H1 (cell line): ENCODE measurements around the gene RPS6KA2. TPM values are rescaled to one million over a fixed set of nuclear protein-coding genes. Genes with fewer than 3 reads are reported as not detected.

Source experiments
- CTCF ChIA-PET: fragments of 300-600 bp; sonication (Branson Sonifier 250); formaldehyde crosslinking; loops from one replicate; lab custom pipeline; 2021; ENCODE audit not compliant: partially characterized antibody; lab: Charles Lee
- POLR2A ChIA-PET: fragments of 300-600 bp; sonication (Branson Sonifier 250); formaldehyde crosslinking; loops from one replicate; lab custom pipeline; 2021; ENCODE audit warnings: inconsistent platforms; ENCODE audit not compliant: partially characterized antibody; lab: Charles Lee
- DNase-seq, 2 experiments: peaks; one replicate each; pipeline versions ENCODE4 v3.0.0 to v3.0.0-alpha.2; 2010 to 2022; ENCODE audit warnings: low spot score in 2 of 2, low read depth in 1 of 2, mixed read lengths in 1 of 2
- FAIRE-seq: peaks from 2 replicates; lab custom pipeline; 2011; peaks lifted over from hg19 to GRCh38; lab: Jason Lieb, UNC
- H2AFZ ChIP-seq: 2 replicates; pipeline ENCODE4 v1.8.1; 2012; ENCODE audit warnings: low read length, inconsistent platforms
- H2AK5ac ChIP-seq: 2 replicates; pipeline ENCODE4 v1.6.1; 2013; ENCODE audit warnings: low read depth, low read length
- H2BK120ac ChIP-seq: replicated peaks from 2 replicates; pipeline ENCODE3; 2013; ENCODE audit warnings: low read depth, low read length, inconsistent platforms
- H2BK12ac ChIP-seq: 2 replicates; pipeline ENCODE4 v1.6.1; 2013; ENCODE audit warnings: low read depth, low read length
- H2BK15ac ChIP-seq: 2 replicates; pipeline ENCODE4 v1.6.1; 2013; ENCODE audit warnings: low read length
- H2BK20ac ChIP-seq: 2 replicates; pipeline ENCODE4 v1.6.1; 2013; ENCODE audit warnings: low read length
- H2BK5ac ChIP-seq: 2 replicates; pipeline ENCODE4 v1.6.1; 2013; ENCODE audit warnings: low read depth, low read length
- H3K14ac ChIP-seq: 2 replicates; pipeline ENCODE4 v1.6.1; 2013; ENCODE audit warnings: inconsistent platforms; ENCODE audit not compliant: insufficient read length
- H3K18ac ChIP-seq: 2 replicates; pipeline ENCODE4 v1.6.1; 2013; ENCODE audit warnings: low read length; ENCODE audit errors: extremely low read depth
- H3K23ac ChIP-seq: 2 replicates; pipeline ENCODE4 v1.6.1; 2013; ENCODE audit warnings: inconsistent platforms; ENCODE audit not compliant: insufficient read length
- H3K23me2 ChIP-seq: 2 replicates; pipeline ENCODE4 v1.6.1; 2013; ENCODE audit warnings: low read depth, low read length
- H3K27ac ChIP-seq: 2 replicates; pipeline ENCODE4 v1.6.1; 2011; ENCODE audit warnings: low read depth, low read length, inconsistent platforms
- H3K27me3 ChIP-seq, 4 experiments: replicated peaks in 1 of 4; 1 replicate in 1 of 4; 2 replicates in 3 of 4; pipeline versions ENCODE4 v1.6.1 to v1.8.1; 2011 to 2013; ENCODE audit warnings: low read length in 3 of 4, mild to moderate bottlenecking in 3 of 4, inconsistent platforms in 2 of 4, mixed read lengths in 2 of 4, moderate library complexity in 1 of 4; ENCODE audit not compliant: control insufficient read depth in 3 of 4, insufficient read depth in 3 of 4; ENCODE audit errors: extremely low read depth in 1 of 4
- H3K36me3 ChIP-seq, 4 experiments: 2 replicates each; pipeline versions ENCODE4 v1.6.1 to v1.8.1; 2011 to 2013; ENCODE audit warnings: mild to moderate bottlenecking in 4 of 4, low read length in 3 of 4, moderate library complexity in 2 of 4, control low read depth in 1 of 4, inconsistent platforms in 1 of 4; ENCODE audit not compliant: insufficient read depth in 4 of 4, control insufficient read depth in 2 of 4
- H3K4ac ChIP-seq: replicated peaks from 2 replicates; pipeline ENCODE3; 2013; ENCODE audit warnings: low read length, low read depth, mixed read lengths, inconsistent platforms; ENCODE audit not compliant: insufficient read length
- H3K4me1 ChIP-seq, 4 experiments: replicated peaks in 1 of 4; 1 replicate in 1 of 4; 2 replicates in 3 of 4; pipeline versions ENCODE4 v1.6.1 to v1.8.1; 2011 to 2013; ENCODE audit warnings: low read length in 3 of 4, inconsistent platforms in 2 of 4, mixed read lengths in 1 of 4; ENCODE audit not compliant: insufficient read depth in 4 of 4, control insufficient read depth in 3 of 4
- H3K4me2 ChIP-seq, 2 experiments: 2 replicates each; pipeline versions ENCODE4 v1.6.1 to v1.8.1; 2011 to 2013; ENCODE audit warnings: low read depth in 2 of 2, low read length in 2 of 2, control low read depth in 1 of 2, inconsistent platforms in 1 of 2, mild to moderate bottlenecking in 1 of 2; ENCODE audit not compliant: insufficient read depth in 1 of 2
- H3K4me3 ChIP-seq, 4 experiments: fragments of 200-600, 300-600 bp in 1 of 4; sonication (generic), shearing (Covaris generic), sonication (Bioruptor Twin) in 1 of 4; 2 replicates each; pipeline versions ENCODE4 v1.5.1 to v1.8.1; 2011 to 2016; ENCODE audit warnings: low read length in 4 of 4, low read depth in 3 of 4, control low read depth in 2 of 4, inconsistent platforms in 2 of 4, mild to moderate bottlenecking in 2 of 4, mixed read lengths in 1 of 4, moderate library complexity in 1 of 4; ENCODE audit not compliant: insufficient read depth in 2 of 4; ENCODE audit errors: extremely low read depth in 1 of 4
- H3K56ac ChIP-seq: replicated peaks from 2 replicates; pipeline ENCODE3; 2013; ENCODE audit warnings: low read depth, mild to moderate bottlenecking, mixed read lengths, low read length, inconsistent platforms; ENCODE audit not compliant: insufficient read length
- H3K79me1 ChIP-seq: 2 replicates; pipeline ENCODE4 v1.6.1; 2013; ENCODE audit warnings: low read depth, low read length, control low read depth
- H3K79me2 ChIP-seq, 2 experiments: 2 replicates each; pipeline versions ENCODE4 v1.6.1 to v1.8.1; 2012 to 2013; ENCODE audit warnings: low read length in 2 of 2, mild to moderate bottlenecking in 2 of 2, inconsistent platforms in 1 of 2; ENCODE audit not compliant: insufficient read depth in 2 of 2, control insufficient read depth in 1 of 2
- H3K9ac ChIP-seq, 4 experiments: replicated peaks in 1 of 4; 1 replicate in 1 of 4; 2 replicates in 3 of 4; pipeline versions ENCODE4 v1.6.1 to v1.8.1; 2011 to 2013; ENCODE audit warnings: low read depth in 3 of 4, low read length in 3 of 4, control low read depth in 2 of 4, mild to moderate bottlenecking in 2 of 4, moderate library complexity in 2 of 4, inconsistent platforms in 1 of 4; ENCODE audit errors: extremely low read depth in 1 of 4
- H3K9me3 ChIP-seq, 2 experiments: 2 replicates each; pipeline versions ENCODE4 v1.6.1 to v1.8.1; 2012 to 2013; ENCODE audit warnings: mild to moderate bottlenecking in 2 of 2, moderate library complexity in 2 of 2, control low read depth in 1 of 2, inconsistent platforms in 1 of 2, low read depth in 1 of 2, low read length in 1 of 2, mixed read lengths in 1 of 2; ENCODE audit not compliant: insufficient read depth in 2 of 2
- H4K20me1 ChIP-seq, 2 experiments: replicated peaks in 1 of 2; 2 replicates each; pipeline versions ENCODE3 to v1.8.1; 2011 to 2013; ENCODE audit warnings: inconsistent platforms in 2 of 2, low read length in 2 of 2, mild to moderate bottlenecking in 1 of 2; ENCODE audit not compliant: insufficient read depth in 2 of 2, control insufficient read depth in 1 of 2
- H4K5ac ChIP-seq: 2 replicates; pipeline ENCODE4 v1.6.1; 2013; ENCODE audit warnings: low read length, low read depth, mixed read lengths, inconsistent platforms; ENCODE audit not compliant: insufficient read length
- H4K8ac ChIP-seq: 2 replicates; pipeline ENCODE4 v1.8.0; 2013; ENCODE audit warnings: mild to moderate bottlenecking, moderate library complexity, low read length, inconsistent platforms; ENCODE audit not compliant: insufficient read depth; ENCODE audit errors: extremely low read depth
- H4K91ac ChIP-seq: replicated peaks from 2 replicates; pipeline ENCODE3; 2013; ENCODE audit warnings: low read length, mixed read lengths, inconsistent platforms; ENCODE audit not compliant: insufficient read length
- BCL11A ChIP-seq, 2 experiments: IDR thresholded peaks; one replicate each; pipeline ENCODE4 v1.6.1; 2011; ENCODE audit warnings: low read depth in 2 of 2, low read length in 2 of 2, mild to moderate bottlenecking in 2 of 2
- CBX8 ChIP-seq: fragments of 300-800, 300-1000 bp; sonication (generic); IDR thresholded peaks from 2 replicates; pipeline ENCODE4 v1.7.1; 2016; ENCODE audit warnings: low read depth, low read length, borderline replicate concordance
- CREB1 ChIP-seq: IDR thresholded peaks from 2 replicates; pipeline ENCODE4 v1.6.1; 2012; ENCODE audit warnings: inconsistent platforms
- CTCF ChIP-seq, 3 experiments: IDR thresholded peaks; 1 replicate in 2 of 3; 2 replicates in 1 of 3; pipeline versions ENCODE4 v1.5.1 to v1.6.1; 2011; ENCODE audit warnings: low read length in 3 of 3, mild to moderate bottlenecking in 3 of 3, inconsistent platforms in 2 of 3, low read depth in 1 of 3, moderate library complexity in 1 of 3; ENCODE audit not compliant: insufficient read depth in 1 of 3; ENCODE audit errors: control extremely low read depth in 1 of 3
- EGR1 ChIP-seq: IDR thresholded peaks from 2 replicates; pipeline ENCODE4 v1.6.1; 2011; ENCODE audit warnings: low read depth, low read length, borderline replicate concordance
- EP300 ChIP-seq, 2 experiments: IDR thresholded peaks; 1 replicate in 1 of 2; 2 replicates in 1 of 2; pipeline ENCODE4 v1.6.1; 2011 to 2012; ENCODE audit warnings: low read depth in 2 of 2, low read length in 2 of 2, mild to moderate bottlenecking in 2 of 2, borderline replicate concordance in 1 of 2, inconsistent platforms in 1 of 2, moderate library complexity in 1 of 2
- RBBP5 ChIP-seq: IDR thresholded peaks from 2 replicates; pipeline ENCODE4 v1.7.1; 2012; ENCODE audit warnings: low read depth, mild to moderate bottlenecking, inconsistent platforms, low read length, moderate library complexity, borderline replicate concordance
- RFX5 ChIP-seq: IDR thresholded peaks from 2 replicates; pipeline ENCODE4 v1.6.1; 2011; ENCODE audit warnings: low read depth, low read length, improper control_type of control experiment, borderline replicate concordance
- SAP30 ChIP-seq: fragments of 300-600 bp; sonication (generic); IDR thresholded peaks from 2 replicates; pipeline ENCODE4 v1.7.1; 2012; ENCODE audit warnings: low read length, moderate library complexity, mild to moderate bottlenecking, inconsistent platforms; ENCODE audit not compliant: insufficient read depth, insufficient replicate concordance
- SIRT6 ChIP-seq: IDR thresholded peaks from one replicate; pipeline ENCODE4 v1.7.1; 2012; ENCODE audit warnings: low read length, inconsistent platforms
- WGBS, 2 experiments: shearing (Covaris generic) in 1 of 2; methylation state at CpG; one replicate each; pipeline versions ENCODE4 v1.1.6 to v1.1.7; 2013 to 2015; ENCODE audit warnings: low lambda C conversion rate in 2 of 2, mixed read lengths in 2 of 2, inconsistent platforms in 1 of 2, low coverage in 1 of 2, missing lambda C conversion rate in 1 of 2; ENCODE audit not compliant: insufficient replicate concordance in 2 of 2, insufficient coverage in 1 of 2, insufficient read length in 1 of 2; ENCODE audit errors: extremely low coverage in 1 of 2, missing lambda C conversion rate in 1 of 2; 5-methylcytosine and 5-hydroxymethylcytosine counted together
- polyA plus RNA-seq, 7 experiments: library from polyadenylated mRNA; depleted of rRNA in 3 of 7; stranded (reverse) in 5 of 7; unstranded in 2 of 7; fragments of >200 nt in 5 of 7; fragments of 200-250 nt in 2 of 7; gene quantifications; 1 replicate in 5 of 7; 2 replicates in 1 of 7; 4 replicates in 1 of 7; pipeline versions ENCODE4 v1.2.1 to v1.2.3, GENCODE V29; 2011 to 2013; ENCODE audit warnings: missing spikeins in 2 of 7, mixed read lengths in 2 of 7
- total RNA-seq: library from RNA; stranded (reverse); fragmentation: NEBNext Ultra II Directional; extraction: Animal tissue kit (Norgen Biotek cat#: 25700); gene quantifications from 2 replicates; pipeline ENCODE4 v1.2.1, GENCODE V29; 2021

Gene RPS6KA2
- total and polyA plus RNA-seq, 2 of the 8 experiments (the other 6 are each of a cell fraction or from before 2014, with no cell fraction given), result 8.8 to 25.7 TPM

GRCh38 chr6:166498661-166499349 is 128.2 kb downstream of the RPS6KA2 start:
- Histone ChIP-seq H3K18ac (no peak overlapping the region), H3K36me3 (peaks cover 0 to 4% (median 2%) of the 10 kb centered on the region in 4 experiments; a peak in 2 of 8 replicates), H3K56ac (no peak overlapping the region), H4K8ac (no peak overlapping the region), H3K23ac (no peak overlapping the region), H3K79me1 (no peaks in the 10 kb centered on the region), H3K79me2 (no peaks in the 10 kb centered on the region), H3K4me3 (no peak overlapping the region), H3K27ac (no peak overlapping the region), H2AK5ac (no peak overlapping the region), H4K5ac (no peak overlapping the region), H3K23me2 (no peaks in the 10 kb centered on the region), H4K20me1 (peaks cover 2 to 3% of the 10 kb centered on the region in 2 experiments), H3K9me3 (no peaks in the 10 kb centered on the region), H4K91ac (no peak overlapping the region), H2BK12ac (no peak overlapping the region), H2BK20ac (no peak overlapping the region), H3K4me2 (no peak overlapping the region), H2AFZ (no peak overlapping the region), H2BK120ac (no peak overlapping the region), H3K9ac (no peak overlapping the region), H3K27me3 (no peaks in the 10 kb centered on the region), H2BK15ac (no peak overlapping the region), H2BK5ac (no peak overlapping the region), H3K14ac (no peak overlapping the region), H3K4me1 (0 out of 7 replicates have a peak, but pooled peaks cover 0 to 2% (median 0%) of the 10 kb centered on the region in 4 experiments), H3K4ac (no peak overlapping the region)
- POLR2A ChIA-PET, result interaction anchor here (2.3 kb wide), 1 partner anchor 10 kb away, joined by 7 read pairs; no protein-coding TSS in a partner anchor
- no peak for FAIRE-seq
- CTCF ChIA-PET, result interaction anchor here (1.1 kb wide), 1 partner anchor 30 kb away, joined by 3 read pairs; no protein-coding TSS in a partner anchor
- 90% methylated on average over 23 of the region's 23 CpGs; no CpG with 5 or more reads in 1 of the 2 experiments for WGBS, 2 experiments
- DNase-seq, result no peak
- TF ChIP-seq CBX8 (no peak), CTCF (IDR thresholded peaks at IDR 0.05; ENCODE audit: control extremely low read depth in 1 of 3, insufficient read depth in 1 of 3, low read depth in 1 of 3, low read length in 3 of 3) (no peak), EP300 (IDR thresholded peaks at IDR 0.05; ENCODE audit: borderline replicate concordance in 1 of 2, low read depth in 2 of 2, low read length in 2 of 2) (no peak), RFX5 (no peak), BCL11A (IDR thresholded peaks at IDR 0.05; ENCODE audit: low read depth in 2 of 2, low read length in 2 of 2) (no peak), SAP30 (no peak), RBBP5 (no peak), SIRT6 (no peak), EGR1 (no peak), CREB1 (no peak)
